Measurements from ENCODE around the gene IPO7.

Gene IPO7

DNA sequence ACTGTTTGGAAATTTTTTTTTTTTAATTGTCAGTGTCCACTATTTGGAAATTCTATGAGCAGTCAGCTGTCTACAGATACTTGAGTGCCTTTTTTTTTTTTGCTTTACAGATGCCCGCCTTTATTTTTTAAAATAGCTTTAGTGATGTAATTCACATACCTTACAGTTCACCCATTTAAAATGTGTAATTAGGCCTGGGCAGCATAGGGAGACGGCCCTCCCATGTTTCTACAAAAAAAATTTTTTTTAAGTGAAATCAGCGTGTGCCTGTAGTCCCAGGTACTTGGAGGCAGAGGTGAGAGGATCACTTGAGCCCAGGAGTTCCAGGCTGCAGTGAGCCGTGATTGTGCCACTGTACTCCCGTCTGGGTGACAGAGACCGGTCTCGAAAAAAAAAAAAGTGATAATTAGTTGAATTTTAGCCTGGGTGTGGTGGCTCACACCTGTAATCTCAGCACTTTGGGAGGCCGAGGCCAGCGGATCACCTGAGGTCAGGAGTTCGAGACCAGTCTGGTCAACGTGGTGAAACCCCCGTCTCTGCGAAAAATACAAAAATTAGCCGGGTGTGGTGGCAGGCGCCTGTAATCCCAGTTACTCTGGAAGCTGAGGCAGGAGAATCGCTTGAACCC, 77.8 kb downstream of the IPO7 start (continued):
- TF ChIP-seq, protein P1, sequence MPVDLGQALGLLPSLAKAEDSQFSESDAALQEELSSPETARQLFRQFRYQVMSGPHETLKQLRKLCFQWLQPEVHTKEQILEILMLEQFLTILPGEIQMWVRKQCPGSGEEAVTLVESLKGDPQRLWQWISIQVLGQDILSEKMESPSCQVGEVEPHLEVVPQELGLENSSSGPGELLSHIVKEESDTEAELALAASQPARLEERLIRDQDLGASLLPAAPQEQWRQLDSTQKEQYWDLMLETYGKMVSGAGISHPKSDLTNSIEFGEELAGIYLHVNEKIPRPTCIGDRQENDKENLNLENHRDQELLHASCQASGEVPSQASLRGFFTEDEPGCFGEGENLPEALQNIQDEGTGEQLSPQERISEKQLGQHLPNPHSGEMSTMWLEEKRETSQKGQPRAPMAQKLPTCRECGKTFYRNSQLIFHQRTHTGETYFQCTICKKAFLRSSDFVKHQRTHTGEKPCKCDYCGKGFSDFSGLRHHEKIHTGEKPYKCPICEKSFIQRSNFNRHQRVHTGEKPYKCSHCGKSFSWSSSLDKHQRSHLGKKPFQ (tag by site-specific recombination; IDR thresholded peaks at IDR 0.05), result no peak
- TF ChIP-seq ZNF132 (tag by site-specific recombination; IDR thresholded peaks at IDR 0.05; ENCODE audit: borderline replicate concordance), result no peak

DNA sequence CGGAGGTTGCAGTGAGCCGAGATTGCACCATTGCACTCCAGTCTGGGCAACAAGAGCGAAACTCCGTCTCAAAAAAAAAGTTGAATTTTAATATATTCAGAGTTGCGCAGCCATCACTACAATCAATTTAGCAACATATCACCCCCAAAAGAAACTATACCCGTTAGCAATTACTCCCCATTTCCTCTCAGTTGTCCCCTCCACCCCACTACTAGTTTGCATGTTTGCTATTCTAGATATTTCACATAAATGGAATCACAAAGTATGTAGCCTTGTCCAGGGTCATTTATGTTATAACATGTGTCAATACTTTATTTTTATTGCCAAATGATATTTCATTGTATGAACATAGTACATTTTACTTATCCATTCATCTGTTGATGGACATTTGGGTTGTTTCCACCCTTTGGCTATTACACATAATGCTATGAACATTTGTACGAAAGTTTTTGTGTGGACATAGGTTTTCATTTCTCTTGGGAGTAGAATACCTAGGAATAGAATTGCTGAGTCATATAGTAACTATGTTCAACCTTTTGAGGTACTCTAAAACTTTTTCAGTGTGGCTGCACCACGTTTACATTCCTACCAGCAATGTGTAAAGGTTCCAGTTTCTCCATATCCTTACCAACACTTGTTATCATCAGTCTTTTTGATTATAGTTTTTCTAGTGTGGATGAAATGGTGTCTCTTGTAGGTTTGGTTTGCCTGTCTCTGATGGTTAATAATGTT, 78.5 kb downstream of the IPO7 start:
- H3K4me3 ChIP-seq (ENCODE audit: low read depth, low read length), result no peak overlapping the region
- H3K27ac ChIP-seq (ENCODE audit: extremely low read depth, low read depth, low read length), result no peak overlapping the region
- TF ChIP-seq ZNF335 (tag by site-specific recombination; conservative IDR thresholded peaks at IDR 0.05), result no peak
- no peak for TF ChIP-seq ZNF157 (tag by site-specific recombination; IDR thresholded peaks at IDR 0.05)
- TF ChIP-seq ZNF701 (tag by site-specific recombination; IDR thresholded peaks at IDR 0.05), result no peak
- peak; percentile 40; the same call in 1 of the 2 replicates for TF ChIP-seq TRIM28 (IDR thresholded peaks at IDR 0.05; ENCODE audit: borderline replicate concordance, low read length)
- no peak for TF ChIP-seq ZNF560 (tag by site-specific recombination; IDR thresholded peaks at IDR 0.05; ENCODE audit: borderline replicate concordance)
- TF ChIP-seq GFI1B (tag by site-specific recombination; IDR thresholded peaks at IDR 0.05), result no peak
- TF ChIP-seq, protein P2, sequence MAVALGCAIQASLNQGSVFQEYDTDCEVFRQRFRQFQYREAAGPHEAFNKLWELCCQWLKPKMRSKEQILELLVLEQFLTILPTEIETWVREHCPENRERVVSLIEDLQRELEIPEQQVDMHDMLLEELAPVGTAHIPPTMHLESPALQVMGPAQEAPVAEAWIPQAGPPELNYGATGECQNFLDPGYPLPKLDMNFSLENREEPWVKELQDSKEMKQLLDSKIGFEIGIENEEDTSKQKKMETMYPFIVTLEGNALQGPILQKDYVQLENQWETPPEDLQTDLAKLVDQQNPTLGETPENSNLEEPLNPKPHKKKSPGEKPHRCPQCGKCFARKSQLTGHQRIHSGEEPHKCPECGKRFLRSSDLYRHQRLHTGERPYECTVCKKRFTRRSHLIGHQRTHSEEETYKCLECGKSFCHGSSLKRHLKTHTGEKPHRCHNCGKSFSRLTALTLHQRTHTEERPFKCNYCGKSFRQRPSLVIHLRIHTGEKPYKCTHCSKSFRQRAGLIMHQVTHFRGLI (tag by site-specific recombination; IDR thresholded peaks at IDR 0.05), result no peak
- no peak for TF ChIP-seq EGR2 (tag by site-specific recombination; IDR thresholded peaks at IDR 0.05; ENCODE audit: low read depth)
- no peak for TF ChIP-seq ZNF777 (tag by site-specific recombination; IDR thresholded peaks at IDR 0.05; ENCODE audit: borderline replicate concordance)
- no peak for TF ChIP-seq ZFP69B (tag by site-specific recombination; IDR thresholded peaks at IDR 0.05)
- TF ChIP-seq ZNF423 (tag by site-specific recombination; IDR thresholded peaks at IDR 0.05), result no peak
- TF ChIP-seq, protein P3, sequence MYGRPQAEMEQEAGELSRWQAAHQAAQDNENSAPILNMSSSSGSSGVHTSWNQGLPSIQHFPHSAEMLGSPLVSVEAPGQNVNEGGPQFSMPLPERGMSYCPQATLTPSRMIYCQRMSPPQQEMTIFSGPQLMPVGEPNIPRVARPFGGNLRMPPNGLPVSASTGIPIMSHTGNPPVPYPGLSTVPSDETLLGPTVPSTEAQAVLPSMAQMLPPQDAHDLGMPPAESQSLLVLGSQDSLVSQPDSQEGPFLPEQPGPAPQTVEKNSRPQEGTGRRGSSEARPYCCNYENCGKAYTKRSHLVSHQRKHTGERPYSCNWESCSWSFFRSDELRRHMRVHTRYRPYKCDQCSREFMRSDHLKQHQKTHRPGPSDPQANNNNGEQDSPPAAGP (tag by site-specific recombination; IDR thresholded peaks at IDR 0.05), result no peak
- 0 out of 2 replicates have a peak, but pooled peaks have one; percentile 29 for TF ChIP-seq ZNF394 (tag by site-specific recombination; IDR thresholded peaks at IDR 0.05; ENCODE audit: borderline replicate concordance)
- TF ChIP-seq ZSCAN23 (tag by site-specific recombination; IDR thresholded peaks at IDR 0.05), result no peak
- TF ChIP-seq, protein P4, sequence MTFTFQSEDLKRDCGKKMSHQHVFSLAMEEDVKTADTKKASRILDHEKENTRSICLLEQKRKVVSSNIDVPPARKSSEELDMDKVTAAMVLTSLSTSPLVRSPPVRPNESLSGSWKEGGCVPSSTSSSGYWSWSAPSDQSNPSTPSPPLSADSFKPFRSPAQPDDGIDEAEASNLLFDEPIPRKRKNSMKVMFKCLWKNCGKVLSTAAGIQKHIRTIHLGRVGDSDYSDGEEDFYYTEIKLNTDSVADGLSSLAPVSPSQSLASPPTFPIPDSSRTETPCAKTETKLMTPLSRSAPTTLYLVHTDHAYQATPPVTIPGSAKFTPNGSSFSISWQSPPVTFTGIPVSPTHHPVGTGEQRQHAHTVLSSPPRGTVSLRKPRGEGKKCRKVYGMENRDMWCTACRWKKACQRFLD (tag by site-specific recombination; IDR thresholded peaks at IDR 0.05), result no peak
- TF ChIP-seq ZNF184 (tag by site-specific recombination; IDR thresholded peaks at IDR 0.05), result peak; percentile 90
- CTCF ChIA-PET, result no interaction called here
- no peaks in the 10 kb centered on the region for H3K9me3 ChIP-seq (ENCODE audit: control insufficient read depth, insufficient read depth, low read depth, low read length)
- POLR2A ChIA-PET, result no interaction called here
- H3K4me1 ChIP-seq (ENCODE audit: control insufficient read depth, insufficient read depth, low read length), result no peaks in the 10 kb centered on the region
- H3K36me3 ChIP-seq (ENCODE audit: control insufficient read depth in 2 of 2, insufficient read depth in 1 of 2, low read length in 2 of 2), result no peaks in the 10 kb centered on the region

Measured in HEK293 (cell line).